ENCODE results near the gene LENG9. TPM values are rescaled to one million over a fixed set of nuclear protein-coding genes. Genes with fewer than 3 reads are reported as not detected.
"Not testable (repeated sequence)": the region's sequence is repeated elsewhere in the genome, so short reads cannot be mapped to it uniquely, and the experiment has no call there.

LENG9 gene
- total RNA-seq, 1 experiment from 2014 or later: 2.1 TPM

GRCh38 chr19:54459282-54460229 is 4.0 kb downstream of the LENG9 start:
- DNase-seq (ENCODE audit: low read depth): no peak

GRCh38 chr19:54458648-54459281 is 4.8 kb downstream of the LENG9 start:
- no peak for DNase-seq (ENCODE audit: low read depth)

GRCh38 chr19:54457773-54458647 is 5.6 kb downstream of the LENG9 start:
- DNase-seq (ENCODE audit: low read depth): no peak

- DNase-seq (ENCODE audit: low read depth): no peak
Measured at GRCh38 chr19:54456423-54457373, 6.9 kb downstream of the LENG9 start.

GRCh38 chr19:54455786-54456422 is 7.7 kb downstream of the LENG9 start:
- no peak for DNase-seq (ENCODE audit: low read depth)

- no peak for DNase-seq (ENCODE audit: low read depth)
Measured at GRCh38 chr19:54454781-54455675, 8.6 kb downstream of the LENG9 start.

- DNase-seq (ENCODE audit: low read depth): no peak
Measured at GRCh38 chr19:54453921-54454780, 9.4 kb downstream of the LENG9 start.

- DNase-seq (ENCODE audit: low read depth): no peak
Measured at GRCh38 chr19:54452626-54453025, 11.0 kb downstream of the LENG9 start.

GRCh38 chr19:54451997-54452396 is 11.6 kb downstream of the LENG9 start:
- no peak for DNase-seq (ENCODE audit: low read depth)

GRCh38 chr19:54451331-54451871 is 12.2 kb downstream of the LENG9 start:
- peak; percentile 63 for DNase-seq (ENCODE audit: low read depth)

GRCh38 chr19:54449701-54450069 is 13.9 kb downstream of the LENG9 start:
- DNase-seq (ENCODE audit: low read depth): no peak

- DNase-seq (ENCODE audit: low read depth): peak; percentile 100
Measured at GRCh38 chr19:54448774-54449700, 14.5 kb downstream of the LENG9 start, which contains the start of gene LENG8. Gene LENG8, plus strand, starts transcription at chr19:54449199. Its CDS starts 2,146 bp downstream, at chr19:54451345.

- DNase-seq (ENCODE audit: low read depth): peak; percentile 65
Measured at GRCh38 chr19:54448040-54448773, 15.4 kb downstream of the LENG9 start.

- not testable (repeated sequence) for DNase-seq (ENCODE audit: low read depth)
Measured at GRCh38 chr19:54446349-54446748, 17.2 kb downstream of the LENG9 start.

- DNase-seq (ENCODE audit: low read depth): no peak
Measured at GRCh38 chr19:54444737-54445136, 18.8 kb downstream of the LENG9 start.

- DNase-seq (ENCODE audit: low read depth): no peak
Measured at GRCh38 chr19:54440641-54441040, 22.9 kb downstream of the LENG9 start.
